ENCODE results near the gene TFPI. TPM values are rescaled to one million over a fixed set of nuclear protein-coding genes. Genes with fewer than 3 reads are reported as not detected.

TFPI gene
- total RNA-seq, 1 experiment from 2014 or later = 29.1 TPM

DNA sequence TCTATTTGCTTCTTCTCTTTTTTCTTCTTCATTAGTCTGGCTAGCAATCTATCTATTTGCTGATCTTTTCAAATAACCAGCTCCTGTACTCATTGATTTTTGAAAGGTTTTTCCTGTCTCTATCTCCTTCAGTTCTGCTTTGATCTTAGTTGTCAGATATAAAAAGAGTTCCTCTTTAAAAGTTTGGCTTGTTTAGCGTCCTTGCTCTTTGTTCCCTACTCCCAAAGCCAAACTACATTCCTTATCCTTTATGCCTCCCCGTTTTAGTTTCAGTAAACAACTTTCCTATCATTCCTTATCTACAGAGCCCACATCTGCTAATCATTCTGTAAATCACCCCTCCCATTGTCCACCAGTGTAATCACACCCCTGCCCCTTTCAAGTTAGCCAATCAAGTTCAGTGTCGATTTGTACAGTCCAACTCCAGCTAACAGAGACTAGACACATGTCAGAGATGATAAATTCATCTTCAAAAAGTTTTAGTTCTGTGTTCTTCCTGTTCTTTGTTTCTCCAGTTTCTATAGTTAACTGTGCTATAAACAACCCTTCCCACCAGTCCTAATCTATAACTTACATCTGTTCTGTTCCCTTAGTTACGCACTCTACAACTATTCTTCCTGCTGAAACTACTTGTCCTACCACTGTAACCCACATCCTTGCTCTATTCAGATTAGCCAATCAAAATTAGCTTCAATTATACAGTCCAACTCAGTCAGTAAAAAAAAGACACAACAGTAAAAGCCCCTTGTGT is 44.4 kb downstream of the TFPI start:
- intact Hi-C loops (cut with micrococcal nuclease) = loop anchor here (10.0 kb wide), 2 partner anchors 855 to 1905 kb away; no protein-coding TSS in a partner anchor
- ChIA-PET RAD21 (ENCODE audit: low non-redundant PET in 1 of 2, low total read pairs in 2 of 2, uncharacterized antibody in 2 of 2, unreplicated experiment in 2 of 2) (no interaction called here), CTCF (no interaction called here), POLR2A (no interaction called here)
- Histone ChIP-seq H3K27ac (ENCODE audit: low read depth, low read length) (no peak overlapping the region), H3K9me2 (ENCODE audit: insufficient read depth) (no peaks in the 10 kb centered on the region), H2AFZ (ENCODE audit: low read depth, low read length, poor library complexity, severe bottlenecking) (no peak overlapping the region), H3K4me2 (ENCODE audit: low read length) (no peak overlapping the region), H4K20me1 (ENCODE audit: insufficient read depth) (no peaks in the 10 kb centered on the region), H3K27me3 (ENCODE audit: insufficient read depth, low read length) (no peaks in the 10 kb centered on the region), H3K4me1 (ENCODE audit: control insufficient read depth in 1 of 2, insufficient read depth in 2 of 2, low read length in 2 of 2) (peaks cover 0 to 3% of the 10 kb centered on the region in 2 experiments; a peak in 1 of 4 replicates), H3K4me3 (replicated peaks in 1 of 2; ENCODE audit: low read depth in 1 of 2, low read length in 2 of 2) (no peak overlapping the region), H3K9ac (ENCODE audit: low read length) (no peak overlapping the region), H3K36me3 (ENCODE audit: control insufficient read depth in 1 of 2, insufficient read depth in 2 of 2, low read length in 2 of 2) (no peaks in the 10 kb centered on the region), H3K79me2 (ENCODE audit: insufficient read depth, low read length) (no peaks in the 10 kb centered on the region), H3K9me3 (ENCODE audit: control insufficient read depth in 1 of 2, insufficient read depth in 1 of 2, low read depth in 1 of 2, low read length in 2 of 2) (no peaks in the 10 kb centered on the region)
- no peak for DNase-seq (ENCODE audit: low read depth, low spot score)
- BruUV-seq (replicated peaks) = no TSS peak
- TF ChIP-seq FOSL1 (IDR thresholded peaks at IDR 0.05; ENCODE audit: low read depth) (no peak), EZH2phosphoT487 (IDR thresholded peaks at IDR 0.05; ENCODE audit: borderline replicate concordance) (no peak), TCF7L2 (IDR thresholded peaks at IDR 0.05; ENCODE audit: borderline replicate concordance, extremely low read depth, insufficient read depth, insufficient read length) (no peak), EZH2 (IDR thresholded peaks at IDR 0.05) (no peak), EGR1 (IDR thresholded peaks at IDR 0.05; ENCODE audit: low read depth) (no peak), ZNF274 (IDR thresholded peaks at IDR 0.05; ENCODE audit: low read depth, low read length) (no peak), SP1 (IDR thresholded peaks at IDR 0.05; ENCODE audit: low read depth) (no peak), JUND (IDR thresholded peaks at IDR 0.05) (no peak), SIN3A (IDR thresholded peaks at IDR 0.05; ENCODE audit: low read depth) (no peak), POLR2A (IDR thresholded peaks at IDR 0.05; ENCODE audit: borderline replicate concordance, extremely low read depth, insufficient read depth, insufficient read length) (no peak)
- TF ChIP-seq, protein P1, sequence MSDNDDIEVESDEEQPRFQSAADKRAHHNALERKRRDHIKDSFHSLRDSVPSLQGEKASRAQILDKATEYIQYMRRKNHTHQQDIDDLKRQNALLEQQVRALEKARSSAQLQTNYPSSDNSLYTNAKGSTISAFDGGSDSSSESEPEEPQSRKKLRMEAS (IDR thresholded peaks at IDR 0.05) = no peak
- ATAC-seq = no peak

DNA sequence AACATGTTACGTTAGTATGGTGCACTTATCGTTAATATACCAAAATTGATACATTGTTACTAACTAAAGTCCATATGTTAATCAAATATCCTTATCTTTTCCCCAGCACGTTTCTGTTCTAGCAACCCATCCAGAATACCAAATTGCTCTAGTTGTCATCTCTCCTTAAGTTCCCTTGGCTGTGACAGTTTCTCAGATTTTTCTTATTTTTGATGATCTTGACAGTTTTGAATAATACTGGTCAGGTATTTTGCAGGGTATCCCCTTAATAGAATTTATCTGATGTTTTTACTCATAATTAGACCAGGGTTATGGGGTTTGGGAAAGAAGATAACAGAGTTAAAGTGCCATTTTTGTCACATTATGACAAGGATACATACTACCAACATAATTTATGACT is 47.8 kb downstream of the TFPI start:
- TF ChIP-seq EGR1 (IDR thresholded peaks at IDR 0.05; ENCODE audit: low read depth) = no peak
- Histone ChIP-seq H3K4me2 (ENCODE audit: low read length) (no peak overlapping the region), H3K27me3 (ENCODE audit: insufficient read depth, low read length) (no peaks in the 10 kb centered on the region), H3K4me1 (ENCODE audit: control insufficient read depth in 1 of 2, insufficient read depth in 2 of 2, low read length in 2 of 2) (peaks cover 4 to 6% of the 10 kb centered on the region in 2 experiments; a peak in 1 of 4 replicates), H3K79me2 (ENCODE audit: insufficient read depth, low read length) (no peaks in the 10 kb centered on the region), H3K9me3 (ENCODE audit: control insufficient read depth in 1 of 2, insufficient read depth in 1 of 2, low read depth in 1 of 2, low read length in 2 of 2) (no peaks in the 10 kb centered on the region), H3K9ac (ENCODE audit: low read length) (no peak overlapping the region), H2AFZ (ENCODE audit: low read depth, low read length, poor library complexity, severe bottlenecking) (no peak overlapping the region), H3K27ac (ENCODE audit: low read depth, low read length) (no peak overlapping the region), H3K9me2 (ENCODE audit: insufficient read depth) (no peaks in the 10 kb centered on the region), H4K20me1 (ENCODE audit: insufficient read depth) (no peaks in the 10 kb centered on the region), H3K36me3 (ENCODE audit: control insufficient read depth in 1 of 2, insufficient read depth in 2 of 2, low read length in 2 of 2) (no peaks in the 10 kb centered on the region), H3K4me3 (replicated peaks in 1 of 2; ENCODE audit: low read depth in 1 of 2, low read length in 2 of 2) (no peak overlapping the region)
- no TSS peak for BruUV-seq (replicated peaks)
- POLR2A ChIA-PET = no interaction called here
- intact Hi-C loops (cut with micrococcal nuclease) = loop anchor here (10.0 kb wide), 2 partner anchors 858 to 1908 kb away; no protein-coding TSS in a partner anchor
- no peak for DNase-seq (ENCODE audit: low read depth, low spot score)
- CTCF ChIA-PET = no interaction called here
- ATAC-seq = no peak
- RAD21 ChIA-PET (ENCODE audit: low non-redundant PET in 1 of 2, low total read pairs in 2 of 2, uncharacterized antibody in 2 of 2, unreplicated experiment in 2 of 2) = no interaction called here

Measured in HCT116 (cell line).